ENCODE measurements around the gene CDH4.

CDH4 gene

DNA sequence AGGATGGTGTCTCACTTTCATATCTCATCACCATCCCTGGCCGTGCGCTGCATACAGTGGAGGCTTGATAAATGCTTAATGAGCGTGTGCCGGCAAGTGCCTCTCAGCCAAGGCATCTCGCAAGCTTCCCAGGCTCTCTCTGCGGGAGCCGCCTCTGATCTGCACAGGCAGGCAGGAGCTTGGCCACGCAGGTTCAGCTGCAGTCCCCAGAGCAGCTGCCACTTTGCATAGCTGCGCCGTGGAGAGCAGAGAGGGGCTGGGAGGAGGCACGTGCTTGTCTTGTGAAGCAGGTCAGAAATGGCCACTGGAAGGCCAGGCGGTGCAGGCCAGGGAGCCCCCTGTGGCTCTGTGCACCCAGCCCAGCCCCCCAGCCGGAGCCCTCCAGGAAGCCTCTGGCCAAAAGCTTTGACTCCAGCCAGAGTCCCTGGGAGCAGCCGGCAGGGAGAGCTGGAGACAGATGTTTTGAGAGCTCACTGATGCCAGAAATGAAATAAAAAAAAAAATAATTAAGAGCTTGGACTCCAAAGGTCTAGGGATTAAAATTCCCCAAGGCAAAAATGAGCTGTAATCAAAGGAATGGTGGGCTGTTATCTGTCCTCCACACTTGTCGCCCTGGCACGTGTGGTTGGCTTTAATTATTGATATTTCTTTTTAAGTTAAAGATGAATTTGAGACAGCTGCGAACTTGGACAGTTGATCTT, 377.0 kb downstream of the CDH4 start:
- H3K27me3 ChIP-seq (ENCODE audit: low read depth, low read length), result no peaks in the 10 kb centered on the region
- no peaks in the 10 kb centered on the region for H3K9me3 ChIP-seq (ENCODE audit: control insufficient read depth in 1 of 2, low read length in 2 of 2)
- H3K27ac ChIP-seq (ENCODE audit: low read length), result no peak overlapping the region
- H3K4me1 ChIP-seq (ENCODE audit: control insufficient read depth in 1 of 2, insufficient read depth in 2 of 2, low read length in 2 of 2), result no peaks in the 10 kb centered on the region
- H3K36me3 ChIP-seq (ENCODE audit: control insufficient read depth in 1 of 2, insufficient read depth in 2 of 2, low read length in 2 of 2), result no peaks in the 10 kb centered on the region
- no peak overlapping the region for H3K4me3 ChIP-seq (ENCODE audit: low read depth in 1 of 2, low read length in 2 of 2)

GRCh38 chr20:61629602-61630390, 377.7 kb downstream of the CDH4 start:
- no peaks in the 10 kb centered on the region for H3K9me3 ChIP-seq (ENCODE audit: control insufficient read depth in 1 of 2, low read length in 2 of 2)
- H3K4me3 ChIP-seq (ENCODE audit: low read depth in 1 of 2, low read length in 2 of 2), result no peak overlapping the region
- no peaks in the 10 kb centered on the region for H3K4me1 ChIP-seq (ENCODE audit: control insufficient read depth in 1 of 2, insufficient read depth in 2 of 2, low read length in 2 of 2)
- no peaks in the 10 kb centered on the region for H3K27me3 ChIP-seq (ENCODE audit: low read depth, low read length)
- H3K36me3 ChIP-seq (ENCODE audit: control insufficient read depth in 1 of 2, insufficient read depth in 2 of 2, low read length in 2 of 2), result no peaks in the 10 kb centered on the region
- H3K27ac ChIP-seq (ENCODE audit: low read length), result no peak overlapping the region

DNA sequence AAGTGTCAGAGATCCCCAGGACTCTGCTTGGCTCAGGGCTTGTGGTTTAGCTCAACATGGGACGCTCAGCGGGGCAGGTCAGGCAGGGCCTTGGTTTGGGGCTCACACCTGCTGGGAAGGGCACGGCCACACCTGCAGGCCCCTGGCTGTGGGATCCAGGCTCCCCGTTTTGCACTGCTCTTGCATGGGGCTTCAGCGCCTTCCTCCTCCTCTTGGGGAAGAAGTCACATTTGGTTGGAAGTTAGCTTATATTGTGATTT, 378.3 kb downstream of the CDH4 start:
- Histone ChIP-seq H3K4me1 (ENCODE audit: control insufficient read depth in 1 of 2, insufficient read depth in 2 of 2, low read length in 2 of 2) (no peaks in the 10 kb centered on the region), H3K36me3 (ENCODE audit: control insufficient read depth in 1 of 2, insufficient read depth in 2 of 2, low read length in 2 of 2) (no peaks in the 10 kb centered on the region), H3K27ac (ENCODE audit: low read length) (no peak overlapping the region), H3K4me3 (ENCODE audit: low read depth in 1 of 2, low read length in 2 of 2) (no peak overlapping the region), H3K9me3 (ENCODE audit: control insufficient read depth in 1 of 2, low read length in 2 of 2) (no peaks in the 10 kb centered on the region), H3K27me3 (ENCODE audit: low read depth, low read length) (no peaks in the 10 kb centered on the region)

DNA sequence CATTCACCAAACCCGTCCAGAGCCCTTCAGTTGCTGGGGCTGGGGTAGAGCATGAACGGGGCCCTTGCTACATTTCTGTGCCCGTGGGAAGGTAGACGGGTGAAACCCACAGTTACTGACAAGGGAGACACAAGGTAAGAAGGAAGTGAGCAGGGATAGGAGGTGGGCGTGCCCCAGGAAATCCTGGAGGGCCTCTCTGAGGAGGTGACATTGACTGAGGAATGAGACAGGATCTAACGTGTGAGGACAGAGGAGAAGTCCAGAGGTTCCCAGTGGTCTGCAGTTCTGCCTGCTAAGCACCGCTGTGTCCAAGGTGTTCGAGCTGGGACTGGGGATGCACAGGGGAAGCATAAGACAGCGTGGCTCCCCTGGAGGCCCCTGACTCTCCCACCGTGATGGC, 378.8 kb downstream of the CDH4 start:
- H3K27me3 ChIP-seq (ENCODE audit: low read depth, low read length), result no peaks in the 10 kb centered on the region
- no peaks in the 10 kb centered on the region for H3K4me1 ChIP-seq (ENCODE audit: control insufficient read depth in 1 of 2, insufficient read depth in 2 of 2, low read length in 2 of 2)

DNA sequence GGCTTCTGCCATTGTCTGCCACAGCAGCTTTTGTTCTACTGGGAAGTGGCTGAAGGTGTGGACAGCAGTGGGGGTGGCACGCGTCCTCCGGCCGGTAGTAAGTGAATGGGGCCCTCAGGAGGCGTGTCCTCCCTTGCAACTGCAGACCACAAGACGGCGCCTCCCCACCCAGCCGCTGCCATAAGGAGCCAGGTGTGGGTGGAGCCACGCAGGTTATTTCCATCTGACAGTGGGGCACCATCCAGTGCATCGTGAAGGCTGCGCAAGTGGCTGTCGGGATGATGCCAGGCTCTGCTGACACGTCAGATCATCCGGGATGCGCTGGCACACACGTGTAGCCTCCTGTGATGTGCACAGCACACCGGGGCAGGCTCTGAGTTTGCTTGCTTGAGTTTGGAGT, 379.7 kb downstream of the CDH4 start:
- no peaks in the 10 kb centered on the region for H3K4me1 ChIP-seq (ENCODE audit: control insufficient read depth in 1 of 2, insufficient read depth in 2 of 2, low read length in 2 of 2)
- H3K4me3 ChIP-seq (ENCODE audit: low read depth in 1 of 2, low read length in 2 of 2), result no peak overlapping the region
- H3K27me3 ChIP-seq (ENCODE audit: low read depth, low read length), result no peaks in the 10 kb centered on the region
- H3K36me3 ChIP-seq (ENCODE audit: control insufficient read depth in 1 of 2, insufficient read depth in 2 of 2, low read length in 2 of 2), result no peaks in the 10 kb centered on the region
- no peak overlapping the region for H3K27ac ChIP-seq (ENCODE audit: low read length)
- no peaks in the 10 kb centered on the region for H3K9me3 ChIP-seq (ENCODE audit: control insufficient read depth in 1 of 2, low read length in 2 of 2)

More for the DNA sequence above, 378.8 kb downstream of the CDH4 start:
- H3K27ac ChIP-seq (ENCODE audit: low read length), result no peak overlapping the region
- H3K36me3 ChIP-seq (ENCODE audit: control insufficient read depth in 1 of 2, insufficient read depth in 2 of 2, low read length in 2 of 2), result no peaks in the 10 kb centered on the region
- no peak overlapping the region for H3K4me3 ChIP-seq (ENCODE audit: low read depth in 1 of 2, low read length in 2 of 2)
- no peaks in the 10 kb centered on the region for H3K9me3 ChIP-seq (ENCODE audit: control insufficient read depth in 1 of 2, low read length in 2 of 2)

- Histone ChIP-seq H3K9me3 (ENCODE audit: control insufficient read depth in 1 of 2, low read length in 2 of 2) (no peaks in the 10 kb centered on the region), H3K27ac (ENCODE audit: low read length) (no peak overlapping the region), H3K4me3 (ENCODE audit: low read depth in 1 of 2, low read length in 2 of 2) (no peak overlapping the region), H3K36me3 (ENCODE audit: control insufficient read depth in 1 of 2, insufficient read depth in 2 of 2, low read length in 2 of 2) (no peaks in the 10 kb centered on the region), H3K4me1 (ENCODE audit: control insufficient read depth in 1 of 2, insufficient read depth in 2 of 2, low read length in 2 of 2) (no peaks in the 10 kb centered on the region), H3K27me3 (ENCODE audit: low read depth, low read length) (no peaks in the 10 kb centered on the region)
Observed at GRCh38 chr20:61633004-61633403, 380.9 kb downstream of the CDH4 start.

DNA sequence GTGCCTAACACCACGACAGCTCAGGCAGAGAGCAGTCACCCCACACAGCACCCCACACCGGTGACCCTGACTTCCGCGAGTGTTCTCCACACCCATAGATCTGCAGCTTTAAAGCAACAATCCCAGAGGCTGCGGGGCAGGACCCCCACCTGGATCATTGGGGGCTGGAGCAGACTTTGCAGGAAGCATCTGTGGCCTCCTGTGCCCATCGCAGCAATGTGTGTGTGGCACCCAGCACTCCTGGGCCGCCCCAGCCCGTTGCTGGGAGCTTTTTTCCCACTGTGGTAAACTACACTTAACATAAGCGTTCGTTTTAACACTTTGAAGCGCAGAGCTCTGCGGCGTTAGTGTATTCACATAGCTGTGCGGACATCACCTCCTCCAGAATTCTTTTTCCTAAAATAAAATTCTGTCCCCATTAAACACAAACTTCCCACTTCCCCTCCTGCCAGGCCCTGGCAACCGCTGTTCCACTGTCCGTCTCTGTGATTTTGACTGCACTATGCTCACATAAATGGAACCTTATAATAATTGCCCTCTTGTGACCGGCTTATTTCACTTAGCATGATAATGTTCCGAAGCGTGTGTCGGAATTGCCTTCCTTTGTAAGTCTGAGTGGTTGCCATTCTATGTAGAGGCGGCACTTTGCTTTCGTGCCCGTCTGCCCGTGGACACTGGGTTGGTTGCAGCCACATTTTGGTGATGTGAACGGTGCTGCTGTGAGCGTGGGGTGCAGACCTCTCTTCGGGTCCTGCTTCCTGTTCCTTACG, 382.5 kb downstream of the CDH4 start:
- Histone ChIP-seq H3K27ac (ENCODE audit: low read length) (no peak overlapping the region), H3K27me3 (ENCODE audit: low read depth, low read length) (no peaks in the 10 kb centered on the region), H3K4me3 (ENCODE audit: low read depth in 1 of 2, low read length in 2 of 2) (no peak overlapping the region), H3K36me3 (ENCODE audit: control insufficient read depth in 1 of 2, insufficient read depth in 2 of 2, low read length in 2 of 2) (no peaks in the 10 kb centered on the region), H3K9me3 (ENCODE audit: control insufficient read depth in 1 of 2, low read length in 2 of 2) (no peaks in the 10 kb centered on the region), H3K4me1 (ENCODE audit: control insufficient read depth in 1 of 2, insufficient read depth in 2 of 2, low read length in 2 of 2) (no peaks in the 10 kb centered on the region)

DNA sequence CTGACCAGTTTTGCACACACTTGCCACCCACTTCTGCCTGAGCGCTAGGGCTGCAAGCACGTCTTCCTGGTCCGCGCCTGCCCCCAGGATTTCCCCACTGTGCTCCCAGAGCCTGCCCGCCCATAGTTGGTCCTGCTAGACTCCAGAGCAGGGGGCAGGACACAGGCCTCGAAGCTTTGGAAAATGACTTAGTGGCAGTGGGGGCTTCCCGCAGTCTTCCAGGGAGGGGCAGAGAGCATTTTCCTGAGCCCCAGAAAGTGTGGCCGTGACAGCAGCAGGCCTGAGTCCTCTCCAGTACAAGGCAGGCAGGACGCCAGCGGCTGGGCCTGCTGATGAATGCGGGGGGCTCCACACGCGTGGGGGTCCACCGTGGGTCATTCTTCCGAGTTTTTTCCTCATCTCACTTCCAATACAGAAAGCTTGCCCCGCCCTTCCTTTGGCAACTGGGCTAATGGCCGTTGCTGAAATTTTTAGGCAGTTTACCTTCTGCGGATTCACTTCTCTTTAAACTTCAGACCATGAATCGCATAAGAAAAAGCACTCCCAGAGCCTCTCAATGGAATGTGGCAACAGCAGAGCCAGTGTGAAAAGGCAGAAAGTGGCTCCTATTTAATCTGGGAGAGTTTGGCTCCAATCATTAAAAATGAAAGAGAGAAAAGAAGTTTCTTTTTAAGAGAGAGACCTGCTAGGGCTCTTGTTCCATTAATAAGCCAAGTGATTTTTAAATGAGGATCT, 383.8 kb downstream of the CDH4 start:
- H3K36me3 ChIP-seq (ENCODE audit: control insufficient read depth in 1 of 2, insufficient read depth in 2 of 2, low read length in 2 of 2), result no peaks in the 10 kb centered on the region
- no peaks in the 10 kb centered on the region for H3K4me1 ChIP-seq (ENCODE audit: control insufficient read depth in 1 of 2, insufficient read depth in 2 of 2, low read length in 2 of 2)
- no peaks in the 10 kb centered on the region for H3K27me3 ChIP-seq (ENCODE audit: low read depth, low read length)

GRCh38 chr20:61636531-61637116, 384.6 kb downstream of the CDH4 start:
- no peak overlapping the region for H3K27ac ChIP-seq (ENCODE audit: low read length)
- no peaks in the 10 kb centered on the region for H3K27me3 ChIP-seq (ENCODE audit: low read depth, low read length)

More for the DNA sequence above, 383.8 kb downstream of the CDH4 start:
- Histone ChIP-seq H3K9me3 (ENCODE audit: control insufficient read depth in 1 of 2, low read length in 2 of 2) (no peaks in the 10 kb centered on the region), H3K27ac (ENCODE audit: low read length) (no peak overlapping the region), H3K4me3 (ENCODE audit: low read depth in 1 of 2, low read length in 2 of 2) (no peak overlapping the region)

GRCh38 chr20:61638802-61639585, 386.9 kb downstream of the CDH4 start:
- Histone ChIP-seq H3K4me1 (ENCODE audit: control insufficient read depth in 1 of 2, insufficient read depth in 2 of 2, low read length in 2 of 2) (no peaks in the 10 kb centered on the region), H3K27me3 (ENCODE audit: low read depth, low read length) (no peaks in the 10 kb centered on the region), H3K9me3 (ENCODE audit: control insufficient read depth in 1 of 2, low read length in 2 of 2) (peaks cover 0 to 6% of the 10 kb centered on the region in 2 donors), H3K36me3 (ENCODE audit: control insufficient read depth in 1 of 2, insufficient read depth in 2 of 2, low read length in 2 of 2) (no peaks in the 10 kb centered on the region), H3K27ac (ENCODE audit: low read length) (no peak overlapping the region), H3K4me3 (ENCODE audit: low read depth in 1 of 2, low read length in 2 of 2) (no peak overlapping the region)

More at GRCh38 chr20:61636531-61637116, 384.6 kb downstream of the CDH4 start:
- no peak overlapping the region for H3K4me3 ChIP-seq (ENCODE audit: low read depth in 1 of 2, low read length in 2 of 2)
- H3K4me1 ChIP-seq (ENCODE audit: control insufficient read depth in 1 of 2, insufficient read depth in 2 of 2, low read length in 2 of 2), result no peaks in the 10 kb centered on the region
- H3K36me3 ChIP-seq (ENCODE audit: control insufficient read depth in 1 of 2, insufficient read depth in 2 of 2, low read length in 2 of 2), result no peaks in the 10 kb centered on the region
- H3K9me3 ChIP-seq (ENCODE audit: control insufficient read depth in 1 of 2, low read length in 2 of 2), result no peaks in the 10 kb centered on the region
